ENCODE results near the gene PDCL2.

- TF ChIP-seq CTCF (IDR thresholded peaks at IDR 0.05 in 4 of 5, conservative IDR thresholded peaks at IDR 0.05 in 1 of 5) (no peak), POLR2A (IDR thresholded peaks at IDR 0.05) (no peak)
Measured at GRCh38 chr4:55618546-55619143, 26.6 kb upstream of the PDCL2 start.

Data from gastrocnemius medialis (tissue), 4 donors.